SK-N-SH treated with all-trans-retinoic acid at 6 μM for 48 hours (cell line): ENCODE measurements around the gene GRIA4.

ENCODE experiments used
- ATAC-seq: fragments of 200-7000 bp; cut with Tn5 transposase; 3 replicates; pipeline ENCODE4 v1.9.1; 2020; ENCODE audit warnings: mild to moderate bottlenecking, moderate library complexity
- ARNTL ChIP-seq: fragments of 450-650 bp; formaldehyde crosslinking; IDR thresholded peaks from 2 replicates; pipeline ENCODE4 v1.5.0; 2020; ENCODE audit warnings: low read depth, mild to moderate bottlenecking, moderate library complexity, borderline replicate concordance
- BACH2 ChIP-seq: fragments of 250-450 bp; sonication (Bioruptor Pico); IDR thresholded peaks from 2 replicates; pipeline ENCODE4 v1.9.0; 2021; ENCODE audit warnings: mild to moderate bottlenecking, borderline replicate concordance
- CSDC2 ChIP-seq: fragments of 250-450 bp; sonication (Bioruptor Pico); IDR thresholded peaks from 2 replicates; pipeline ENCODE4 v1.5.0; 2020; ENCODE audit warnings: mild to moderate bottlenecking, moderate library complexity
- ESRRG ChIP-seq: fragments of 250-450 bp; sonication (Bioruptor Pico); IDR thresholded peaks from 2 replicates; pipeline ENCODE4 v1.6.1; 2021; ENCODE audit warnings: mild to moderate bottlenecking
- GLIS3 ChIP-seq: fragments of 250-450 bp; sonication (Bioruptor Pico); IDR thresholded peaks from 2 replicates; pipeline ENCODE4 v1.5.0; 2020; ENCODE audit warnings: mild to moderate bottlenecking, moderate library complexity
- ISL1 ChIP-seq: fragments of 250-450 bp; sonication (Bioruptor Pico); IDR thresholded peaks from 2 replicates; pipeline ENCODE4 v2.1.2; 2022; ENCODE audit warnings: mild to moderate bottlenecking, moderate library complexity
- OSR1 ChIP-seq: fragments of 250-450 bp; sonication (Bioruptor Pico); IDR thresholded peaks from 2 replicates; pipeline ENCODE4 v1.8.0; 2022; ENCODE audit warnings: moderate library complexity, mild to moderate bottlenecking, inconsistent platforms
- PPARA ChIP-seq: fragments of 250-450 bp; sonication (Bioruptor Pico); IDR thresholded peaks from 2 replicates; pipeline ENCODE4 v1.5.0; 2020; ENCODE audit warnings: mild to moderate bottlenecking, borderline replicate concordance
- RARB ChIP-seq: fragments of 250-450 bp; sonication (Bioruptor Pico); IDR thresholded peaks from 2 replicates; pipeline ENCODE4 v1.8.0; 2021; ENCODE audit warnings: mild to moderate bottlenecking, moderate library complexity
- SNAI2 ChIP-seq: fragments of 250-450 bp; sonication (Bioruptor Pico); IDR thresholded peaks from 2 replicates; pipeline ENCODE4 v1.5.0; 2020; ENCODE audit warnings: mild to moderate bottlenecking, moderate library complexity
- TCF4 ChIP-seq: fragments of 250-450 bp; sonication (Bioruptor Pico); IDR thresholded peaks from 2 replicates; pipeline ENCODE4 v1.8.0; 2021; ENCODE audit warnings: mild to moderate bottlenecking, moderate library complexity, borderline replicate concordance
- TOX ChIP-seq: fragments of 250-450 bp; sonication (Bioruptor Pico); IDR thresholded peaks from 2 replicates; pipeline ENCODE4 v1.8.0; 2021; ENCODE audit warnings: mild to moderate bottlenecking, moderate library complexity, borderline replicate concordance
- ZC3H10 ChIP-seq: fragments of 250-450 bp; sonication (Bioruptor Pico); IDR thresholded peaks from 2 replicates; pipeline ENCODE4 v1.5.1; 2021; ENCODE audit warnings: mild to moderate bottlenecking, moderate library complexity
- ZFP3 ChIP-seq: fragments of 250-450 bp; sonication (Bioruptor Pico); IDR thresholded peaks from 2 replicates; pipeline ENCODE4 v1.5.0; 2020; ENCODE audit warnings: mild to moderate bottlenecking, moderate library complexity
- ZFP30 ChIP-seq: fragments of 450-650 bp; formaldehyde crosslinking; IDR thresholded peaks from 2 replicates; pipeline ENCODE4 v1.5.0; 2022; ENCODE audit warnings: mild to moderate bottlenecking, moderate library complexity
- ZNF70 ChIP-seq: fragments of 450-650 bp; formaldehyde crosslinking; IDR thresholded peaks from 2 replicates; pipeline ENCODE4 v1.5.0; 2020; ENCODE audit warnings: mild to moderate bottlenecking, moderate library complexity
- ZNF8 ChIP-seq: fragments of 450-650 bp; formaldehyde crosslinking; IDR thresholded peaks from 2 replicates; pipeline ENCODE4 v1.5.0; 2020; ENCODE audit warnings: mild to moderate bottlenecking, moderate library complexity
- TF ChIP-seq, protein P1 (sequence below): fragments of 250-450 bp; sonication (Bioruptor Pico); IDR thresholded peaks from 2 replicates; pipeline ENCODE4 v1.5.1; 2021; ENCODE audit warnings: mild to moderate bottlenecking, moderate library complexity
- TF ChIP-seq, protein P2 (sequence below): fragments of 250-450 bp; sonication (Bioruptor Pico); IDR thresholded peaks from 2 replicates; pipeline ENCODE4 v1.5.1; 2020; ENCODE audit warnings: low read depth, mild to moderate bottlenecking, moderate library complexity
- TF ChIP-seq, protein P3 (sequence below): fragments of 250-450 bp; sonication (Bioruptor Pico); IDR thresholded peaks from 2 replicates; pipeline ENCODE4 v1.5.0; 2020; ENCODE audit warnings: mild to moderate bottlenecking, moderate library complexity
- TF ChIP-seq, protein P4 (sequence below): fragments of 250-450 bp; sonication (Bioruptor Pico); IDR thresholded peaks from 2 replicates; pipeline ENCODE4 v1.8.0; 2021; ENCODE audit warnings: low read depth, mild to moderate bottlenecking, moderate library complexity, borderline replicate concordance
- TF ChIP-seq, protein P5 (sequence below): fragments of 250-450 bp; sonication (Bioruptor Pico); IDR thresholded peaks from 2 replicates; pipeline ENCODE4 v1.8.0; 2020; ENCODE audit warnings: mild to moderate bottlenecking, moderate library complexity, borderline replicate concordance

GRIA4 gene

DNA sequence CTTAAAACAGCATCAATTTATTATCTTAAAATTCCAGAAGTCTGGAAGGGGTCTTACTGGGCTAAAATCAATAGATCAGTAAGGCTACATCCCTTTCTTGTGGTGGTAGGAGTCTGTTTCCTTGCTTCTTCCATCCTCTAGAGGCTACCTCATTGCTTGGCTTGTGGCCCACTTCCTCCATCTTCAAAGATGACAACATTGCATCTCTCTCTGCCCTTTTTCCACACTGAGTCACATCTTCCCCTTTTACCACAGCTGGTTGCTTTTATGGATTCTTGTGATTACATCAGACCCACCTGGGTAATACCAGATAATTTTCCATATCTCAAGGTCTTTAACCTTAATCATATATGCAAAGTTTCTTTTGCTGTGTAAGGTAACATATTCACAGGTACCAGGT is 60.9 kb downstream of the GRIA4 start:
- ATAC-seq: no peak

DNA sequence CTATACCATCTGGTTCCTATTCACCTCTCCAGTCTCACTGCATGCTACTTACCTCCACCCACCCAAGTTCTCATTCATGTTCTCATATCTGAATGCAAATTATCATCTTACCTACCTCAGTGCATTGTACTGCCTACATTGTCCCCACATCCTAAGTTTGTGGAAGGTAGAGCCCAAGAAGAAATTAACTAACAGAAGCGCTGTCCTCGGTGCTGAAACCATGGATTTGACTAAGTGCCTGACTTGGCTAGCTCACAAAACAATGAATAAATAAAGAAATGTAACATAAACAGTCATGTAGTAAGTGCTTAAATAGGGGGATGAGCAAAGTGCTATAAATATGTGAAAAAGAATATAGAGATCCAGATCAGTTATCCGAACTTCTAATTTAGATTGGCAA is 63.2 kb downstream of the GRIA4 start:
- no peak for ATAC-seq

More for the DNA sequence above, 60.9 kb downstream of the GRIA4 start:
- TF ChIP-seq, protein P1, sequence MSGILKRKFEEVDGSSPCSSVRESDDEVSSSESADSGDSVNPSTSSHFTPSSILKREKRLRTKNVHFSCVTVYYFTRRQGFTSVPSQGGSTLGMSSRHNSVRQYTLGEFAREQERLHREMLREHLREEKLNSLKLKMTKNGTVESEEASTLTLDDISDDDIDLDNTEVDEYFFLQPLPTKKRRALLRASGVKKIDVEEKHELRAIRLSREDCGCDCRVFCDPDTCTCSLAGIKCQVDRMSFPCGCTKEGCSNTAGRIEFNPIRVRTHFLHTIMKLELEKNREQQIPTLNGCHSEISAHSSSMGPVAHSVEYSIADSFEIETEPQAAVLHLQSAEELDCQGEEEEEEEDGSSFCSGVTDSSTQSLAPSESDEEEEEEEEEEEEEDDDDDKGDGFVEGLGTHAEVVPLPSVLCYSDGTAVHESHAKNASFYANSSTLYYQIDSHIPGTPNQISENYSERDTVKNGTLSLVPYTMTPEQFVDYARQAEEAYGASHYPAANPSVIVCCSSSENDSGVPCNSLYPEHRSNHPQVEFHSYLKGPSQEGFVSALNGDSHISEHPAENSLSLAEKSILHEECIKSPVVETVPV (CRISPR knock-in tag): no peak
- TF ChIP-seq, protein P2, sequence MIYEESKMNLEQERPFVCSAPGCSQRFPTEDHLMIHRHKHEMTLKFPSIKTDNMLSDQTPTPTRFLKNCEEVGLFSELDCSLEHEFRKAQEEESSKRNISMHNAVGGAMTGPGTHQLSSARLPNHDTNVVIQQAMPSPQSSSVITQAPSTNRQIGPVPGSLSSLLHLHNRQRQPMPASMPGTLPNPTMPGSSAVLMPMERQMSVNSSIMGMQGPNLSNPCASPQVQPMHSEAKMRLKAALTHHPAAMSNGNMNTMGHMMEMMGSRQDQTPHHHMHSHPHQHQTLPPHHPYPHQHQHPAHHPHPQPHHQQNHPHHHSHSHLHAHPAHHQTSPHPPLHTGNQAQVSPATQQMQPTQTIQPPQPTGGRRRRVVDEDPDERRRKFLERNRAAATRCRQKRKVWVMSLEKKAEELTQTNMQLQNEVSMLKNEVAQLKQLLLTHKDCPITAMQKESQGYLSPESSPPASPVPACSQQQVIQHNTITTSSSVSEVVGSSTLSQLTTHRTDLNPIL: no peak
- TF ChIP-seq ZC3H10 (CRISPR knock-in tag) (no peak), ISL1 (CRISPR knock-in tag) (no peak), ZNF8 (CRISPR knock-in tag) (no peak), ZNF70 (CRISPR knock-in tag) (no peak), PPARA (CRISPR knock-in tag) (no peak), TOX (CRISPR knock-in tag) (no peak)
- TF ChIP-seq, all 23 proteins: peak for 0

DNA sequence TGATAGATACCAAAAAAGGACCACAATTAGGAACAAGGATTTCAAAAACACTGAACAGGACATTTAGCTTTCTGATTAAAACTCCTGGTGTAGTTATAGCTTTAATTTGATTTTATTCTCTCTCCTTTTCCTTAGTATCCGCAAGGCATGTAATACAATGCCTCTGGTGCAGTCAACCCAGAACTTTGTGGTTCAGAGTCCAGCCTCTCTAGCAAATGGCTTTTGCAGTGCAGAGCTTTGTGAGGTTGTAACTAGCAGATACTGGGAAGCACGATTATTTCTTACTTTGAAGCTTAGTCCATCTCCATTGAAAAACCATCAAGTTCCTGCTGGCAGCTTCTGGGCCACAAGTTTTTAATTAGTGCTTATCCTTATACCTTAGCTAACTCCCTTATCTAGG is 79.8 kb downstream of the GRIA4 start:
- TF ChIP-seq ZNF70 (CRISPR knock-in tag): no peak
- TF ChIP-seq OSR1 (CRISPR knock-in tag): no peak
- no peak for TF ChIP-seq ZFP30 (CRISPR knock-in tag)
- TF ChIP-seq ZNF8 (CRISPR knock-in tag): no peak
- TF ChIP-seq ISL1 (CRISPR knock-in tag): no peak
- no peak for TF ChIP-seq ESRRG
- TF ChIP-seq, protein P2: no peak
- TF ChIP-seq ZC3H10 (CRISPR knock-in tag): no peak
- TF ChIP-seq ARNTL (CRISPR knock-in tag): no peak
- TF ChIP-seq SNAI2 (CRISPR knock-in tag): no peak
- TF ChIP-seq RARB (CRISPR knock-in tag): no peak
- TF ChIP-seq CSDC2 (CRISPR knock-in tag): no peak
- no peak for ATAC-seq

More for the DNA sequence above, 63.2 kb downstream of the GRIA4 start:
- TF ChIP-seq SNAI2 (CRISPR knock-in tag) (peak; percentile 86), ISL1 (CRISPR knock-in tag) (peak; percentile 18; the same call in 1 of the 2 replicates), TCF4 (no peak), ESRRG (no peak), CSDC2 (CRISPR knock-in tag) (peak; percentile 85; the same call in 1 of the 2 replicates)
- TF ChIP-seq, protein P3, sequence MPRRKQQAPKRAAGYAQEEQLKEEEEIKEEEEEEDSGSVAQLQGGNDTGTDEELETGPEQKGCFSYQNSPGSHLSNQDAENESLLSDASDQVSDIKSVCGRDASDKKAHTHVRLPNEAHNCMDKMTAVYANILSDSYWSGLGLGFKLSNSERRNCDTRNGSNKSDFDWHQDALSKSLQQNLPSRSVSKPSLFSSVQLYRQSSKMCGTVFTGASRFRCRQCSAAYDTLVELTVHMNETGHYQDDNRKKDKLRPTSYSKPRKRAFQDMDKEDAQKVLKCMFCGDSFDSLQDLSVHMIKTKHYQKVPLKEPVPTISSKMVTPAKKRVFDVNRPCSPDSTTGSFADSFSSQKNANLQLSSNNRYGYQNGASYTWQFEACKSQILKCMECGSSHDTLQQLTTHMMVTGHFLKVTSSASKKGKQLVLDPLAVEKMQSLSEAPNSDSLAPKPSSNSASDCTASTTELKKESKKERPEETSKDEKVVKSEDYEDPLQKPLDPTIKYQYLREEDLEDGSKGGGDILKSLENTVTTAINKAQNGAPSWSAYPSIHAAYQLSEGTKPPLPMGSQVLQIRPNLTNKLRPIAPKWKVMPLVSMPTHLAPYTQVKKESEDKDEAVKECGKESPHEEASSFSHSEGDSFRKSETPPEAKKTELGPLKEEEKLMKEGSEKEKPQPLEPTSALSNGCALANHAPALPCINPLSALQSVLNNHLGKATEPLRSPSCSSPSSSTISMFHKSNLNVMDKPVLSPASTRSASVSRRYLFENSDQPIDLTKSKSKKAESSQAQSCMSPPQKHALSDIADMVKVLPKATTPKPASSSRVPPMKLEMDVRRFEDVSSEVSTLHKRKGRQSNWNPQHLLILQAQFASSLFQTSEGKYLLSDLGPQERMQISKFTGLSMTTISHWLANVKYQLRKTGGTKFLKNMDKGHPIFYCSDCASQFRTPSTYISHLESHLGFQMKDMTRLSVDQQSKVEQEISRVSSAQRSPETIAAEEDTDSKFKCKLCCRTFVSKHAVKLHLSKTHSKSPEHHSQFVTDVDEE (CRISPR knock-in tag): no peak

DNA sequence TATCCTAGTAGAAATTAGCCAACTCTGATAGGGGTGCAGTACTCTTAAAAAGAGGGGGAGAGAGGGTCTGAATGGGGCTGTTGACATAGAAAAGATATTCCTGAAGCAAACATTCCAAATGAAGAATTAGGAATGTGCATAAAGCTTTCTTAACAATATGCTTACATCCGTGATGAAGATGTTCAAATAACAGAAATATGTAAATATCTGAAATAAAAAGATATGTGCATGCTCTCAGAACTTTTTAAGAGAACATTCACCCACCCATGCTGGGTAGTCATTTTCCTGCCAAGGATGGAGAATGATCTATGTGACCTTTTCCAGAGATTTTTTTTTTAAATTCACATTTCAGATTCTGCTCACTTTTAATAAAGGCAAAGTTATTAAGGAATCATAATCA is 80.6 kb downstream of the GRIA4 start:
- no peak for ATAC-seq
- TF ChIP-seq, protein P2: no peak
- TF ChIP-seq GLIS3 (no peak), BACH2 (CRISPR knock-in tag) (no peak), ISL1 (CRISPR knock-in tag) (no peak), ZNF8 (CRISPR knock-in tag) (no peak), TCF4 (no peak), ZFP3 (CRISPR knock-in tag) (no peak), ARNTL (CRISPR knock-in tag) (no peak), ESRRG (no peak), OSR1 (CRISPR knock-in tag) (no peak), ZC3H10 (CRISPR knock-in tag) (no peak), TOX (CRISPR knock-in tag) (no peak), ZFP30 (CRISPR knock-in tag) (no peak)
- TF ChIP-seq, protein P1 (CRISPR knock-in tag): no peak
- TF ChIP-seq, protein P4, sequence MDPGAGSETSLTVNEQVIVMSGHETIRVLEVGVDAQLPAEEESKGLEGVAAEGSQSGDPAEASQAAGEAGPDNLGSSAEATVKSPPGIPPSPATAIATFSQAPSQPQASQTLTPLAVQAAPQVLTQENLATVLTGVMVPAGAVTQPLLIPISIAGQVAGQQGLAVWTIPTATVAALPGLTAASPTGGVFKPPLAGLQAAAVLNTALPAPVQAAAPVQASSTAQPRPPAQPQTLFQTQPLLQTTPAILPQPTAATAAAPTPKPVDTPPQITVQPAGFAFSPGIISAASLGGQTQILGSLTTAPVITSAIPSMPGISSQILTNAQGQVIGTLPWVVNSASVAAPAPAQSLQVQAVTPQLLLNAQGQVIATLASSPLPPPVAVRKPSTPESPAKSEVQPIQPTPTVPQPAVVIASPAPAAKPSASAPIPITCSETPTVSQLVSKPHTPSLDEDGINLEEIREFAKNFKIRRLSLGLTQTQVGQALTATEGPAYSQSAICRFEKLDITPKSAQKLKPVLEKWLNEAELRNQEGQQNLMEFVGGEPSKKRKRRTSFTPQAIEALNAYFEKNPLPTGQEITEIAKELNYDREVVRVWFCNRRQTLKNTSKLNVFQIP (CRISPR knock-in tag): no peak
- TF ChIP-seq, protein P5, sequence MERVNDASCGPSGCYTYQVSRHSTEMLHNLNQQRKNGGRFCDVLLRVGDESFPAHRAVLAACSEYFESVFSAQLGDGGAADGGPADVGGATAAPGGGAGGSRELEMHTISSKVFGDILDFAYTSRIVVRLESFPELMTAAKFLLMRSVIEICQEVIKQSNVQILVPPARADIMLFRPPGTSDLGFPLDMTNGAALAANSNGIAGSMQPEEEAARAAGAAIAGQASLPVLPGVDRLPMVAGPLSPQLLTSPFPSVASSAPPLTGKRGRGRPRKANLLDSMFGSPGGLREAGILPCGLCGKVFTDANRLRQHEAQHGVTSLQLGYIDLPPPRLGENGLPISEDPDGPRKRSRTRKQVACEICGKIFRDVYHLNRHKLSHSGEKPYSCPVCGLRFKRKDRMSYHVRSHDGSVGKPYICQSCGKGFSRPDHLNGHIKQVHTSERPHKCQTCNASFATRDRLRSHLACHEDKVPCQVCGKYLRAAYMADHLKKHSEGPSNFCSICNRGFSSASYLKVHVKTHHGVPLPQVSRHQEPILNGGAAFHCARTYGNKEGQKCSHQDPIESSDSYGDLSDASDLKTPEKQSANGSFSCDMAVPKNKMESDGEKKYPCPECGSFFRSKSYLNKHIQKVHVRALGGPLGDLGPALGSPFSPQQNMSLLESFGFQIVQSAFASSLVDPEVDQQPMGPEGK (CRISPR knock-in tag): no peak
